Kidney capillary endothelial cell (primary cell): ENCODE results near the gene TSPO2.

Experiments used
- DNase-seq: peaks from one replicate; pipeline ENCODE4 v3.0.0-alpha.2; 2018; ENCODE audit warnings: low spot score

TSPO2 gene

GRCh38 chr6:41075651-41076626 is 33.7 kb downstream of the TSPO2 start:
- DNase-seq, result no peak

GRCh38 chr6:41077536-41077935 is 35.3 kb downstream of the TSPO2 start:
- DNase-seq, result no peak

- no peak for DNase-seq
Measured at GRCh38 chr6:41078101-41078500, 35.8 kb downstream of the TSPO2 start.

GRCh38 chr6:41079080-41079479 is 36.8 kb downstream of the TSPO2 start:
- no peak for DNase-seq

GRCh38 chr6:41080621-41081020 is 38.4 kb downstream of the TSPO2 start:
- DNase-seq, result no peak

GRCh38 chr6:41083072-41083471 is 40.8 kb downstream of the TSPO2 start:
- no peak for DNase-seq

- no peak for DNase-seq
Measured at GRCh38 chr6:41085182-41085581, 42.9 kb downstream of the TSPO2 start.

- DNase-seq, result no peak
Measured at GRCh38 chr6:41088451-41088850, 46.2 kb downstream of the TSPO2 start.

GRCh38 chr6:41090841-41091761 is 48.8 kb downstream of the TSPO2 start:
- DNase-seq, result no peak

- DNase-seq, result peak; percentile 22
Measured at GRCh38 chr6:41092421-41093140, 50.3 kb downstream of the TSPO2 start.

- no peak for DNase-seq
Measured at GRCh38 chr6:41093729-41094128, 51.5 kb downstream of the TSPO2 start.
